Stimulated activated CD4-positive, alpha-beta T cell treated with anti-CD3 and anti-CD28 coated beads, Interleukin-15, amount 100 ng/mL, for 48 hours (primary cell): ENCODE results near the gene GLIS1.

Experiments used
- DNase-seq, 2 donors: peaks; one replicate each; pipeline ENCODE4 v3.0.0-alpha.2; 2020; ENCODE audit warnings: low read depth in 2 of 2

The GLIS1 gene

DNA sequence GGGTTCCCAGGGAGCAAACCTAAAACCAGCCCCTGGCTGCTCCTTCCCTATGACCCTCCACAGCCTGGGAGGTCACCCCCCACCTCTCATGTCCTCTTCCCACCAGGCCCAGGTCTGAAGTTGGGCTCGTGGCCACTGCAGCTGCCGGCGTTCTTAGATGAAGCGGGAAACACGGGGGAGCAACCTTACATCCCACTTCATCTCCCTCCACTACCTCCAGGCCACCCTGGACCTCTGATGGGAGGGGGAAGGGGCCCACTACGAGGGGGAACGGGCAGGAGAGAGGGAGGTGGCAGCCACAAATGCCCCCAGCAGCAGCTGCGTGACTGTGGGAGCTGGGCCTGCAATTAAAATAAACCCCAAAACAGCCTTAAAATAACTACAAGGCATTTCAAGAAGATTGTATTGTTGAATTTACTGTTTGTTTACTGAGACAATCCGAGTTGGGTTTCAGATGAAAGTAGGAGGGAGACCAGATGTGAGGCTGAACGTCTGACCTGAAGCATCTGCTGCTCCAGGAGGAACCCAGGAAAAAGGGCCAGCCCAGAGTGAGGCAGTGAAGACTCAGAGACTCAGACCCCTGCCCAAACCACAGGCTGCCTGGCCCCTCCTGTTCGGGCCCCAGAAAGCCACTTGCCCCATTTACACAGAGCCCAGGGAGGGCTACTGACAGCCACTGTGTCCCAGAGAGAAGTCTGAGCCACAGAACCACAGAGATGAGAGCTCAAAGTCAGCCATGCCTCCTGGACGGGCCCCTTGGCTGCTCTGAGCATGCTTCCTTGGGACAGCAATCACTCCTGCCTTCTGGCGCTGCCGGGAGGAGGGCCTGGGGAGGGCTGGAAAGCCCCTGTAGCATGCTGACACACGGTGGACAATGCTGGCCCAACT is 59.8 kb downstream of the GLIS1 start:
- no peak for DNase-seq

DNA sequence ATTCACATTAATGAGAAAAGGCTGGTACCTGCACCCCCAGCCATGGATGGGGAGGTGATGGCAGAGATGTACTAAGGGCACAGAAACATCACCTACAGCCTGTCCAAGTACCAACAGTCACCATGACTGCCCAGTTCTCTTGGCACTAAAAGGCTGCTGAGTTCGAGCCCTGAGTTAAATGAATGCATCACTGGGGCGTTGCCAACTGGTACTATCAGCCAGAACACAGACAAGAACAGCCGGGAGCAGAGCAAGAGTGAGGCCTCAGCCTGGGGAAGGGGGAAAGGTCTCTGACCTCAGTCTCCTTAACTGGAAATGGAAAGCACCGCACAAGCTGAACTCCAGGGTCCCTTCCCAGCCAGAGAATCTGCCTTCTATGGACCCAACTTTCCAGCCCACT is 60.5 kb downstream of the GLIS1 start:
- DNase-seq = no peak

DNA sequence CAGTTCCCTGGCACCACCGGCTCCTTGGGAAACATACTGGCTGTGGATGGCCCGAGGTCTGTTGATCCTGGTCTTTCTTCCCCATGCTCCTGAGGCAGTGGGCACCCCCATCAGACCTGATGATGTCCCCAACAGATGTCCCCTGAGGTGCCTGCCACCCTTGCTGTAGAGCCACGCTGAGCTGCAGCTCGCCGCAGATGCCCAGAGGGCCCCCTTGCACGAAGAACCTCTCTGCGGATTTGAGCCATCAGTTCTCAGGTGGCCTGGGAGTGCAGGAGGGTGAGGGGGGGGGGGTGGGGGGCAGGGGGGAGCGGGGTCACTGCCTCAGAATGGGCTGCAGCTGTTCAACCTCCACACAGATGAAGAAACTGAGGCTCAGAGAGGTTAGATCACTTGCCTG is 60.9 kb downstream of the GLIS1 start:
- no peak for DNase-seq

DNA sequence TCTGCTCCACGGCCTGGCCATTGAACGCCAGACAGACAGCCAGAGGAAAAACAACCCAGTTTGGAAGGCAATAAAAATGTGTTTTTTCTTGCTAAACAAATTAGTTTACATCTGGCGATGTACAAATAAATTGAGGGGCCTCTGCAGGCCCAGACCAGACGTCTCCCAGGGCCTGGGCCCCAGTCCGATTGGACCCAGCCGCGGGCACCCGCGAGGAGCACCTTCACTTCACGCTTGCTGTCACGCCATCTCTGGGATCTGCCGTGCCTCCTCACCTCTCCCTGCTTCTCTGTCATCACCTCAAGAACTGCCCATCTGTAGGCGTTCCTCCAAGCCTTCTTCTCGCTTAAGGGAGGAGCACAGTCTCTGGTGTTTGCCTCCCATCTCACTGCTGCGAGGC is 61.5 kb downstream of the GLIS1 start:
- DNase-seq = no peak

DNA sequence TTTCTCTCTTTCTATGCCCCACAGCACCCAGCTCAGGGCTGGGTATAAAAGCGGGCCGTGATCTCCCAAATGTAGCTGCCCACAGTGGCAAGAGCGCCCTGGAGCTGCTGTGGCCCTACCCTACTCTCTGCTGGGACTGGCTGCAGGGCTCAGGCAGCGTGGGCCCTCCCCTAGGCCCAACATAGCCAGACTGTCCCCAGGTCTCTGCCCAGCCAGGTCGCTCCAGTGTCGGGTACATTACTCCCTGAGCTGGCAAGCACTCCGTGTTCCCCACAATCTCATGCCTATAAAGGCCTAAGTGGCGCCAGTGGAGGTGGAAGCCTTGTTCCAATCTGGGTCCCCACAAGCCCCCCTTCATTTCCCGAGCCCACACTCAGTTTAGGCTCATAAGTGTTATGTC is 66.2 kb downstream of the GLIS1 start:
- no peak for DNase-seq

DNA sequence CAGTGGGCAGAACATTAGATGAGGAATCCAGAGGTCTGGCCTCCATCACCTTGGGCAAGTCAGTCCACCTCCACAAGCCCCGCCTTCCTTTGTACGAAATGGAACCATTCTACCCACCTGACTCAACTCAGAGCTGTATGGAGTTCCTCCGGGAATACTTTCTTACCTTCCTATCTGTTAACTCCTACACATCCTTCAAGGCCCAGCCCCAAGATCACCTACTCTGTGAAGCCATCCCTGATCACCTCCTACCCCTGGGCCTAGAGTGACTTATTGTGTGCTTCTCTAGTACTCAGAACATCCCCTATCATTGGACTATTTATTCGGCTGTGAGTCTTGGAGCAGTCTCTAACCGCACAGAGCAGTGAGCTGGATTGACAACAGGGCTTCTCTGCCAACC is 66.7 kb downstream of the GLIS1 start:
- DNase-seq = no peak

DNA sequence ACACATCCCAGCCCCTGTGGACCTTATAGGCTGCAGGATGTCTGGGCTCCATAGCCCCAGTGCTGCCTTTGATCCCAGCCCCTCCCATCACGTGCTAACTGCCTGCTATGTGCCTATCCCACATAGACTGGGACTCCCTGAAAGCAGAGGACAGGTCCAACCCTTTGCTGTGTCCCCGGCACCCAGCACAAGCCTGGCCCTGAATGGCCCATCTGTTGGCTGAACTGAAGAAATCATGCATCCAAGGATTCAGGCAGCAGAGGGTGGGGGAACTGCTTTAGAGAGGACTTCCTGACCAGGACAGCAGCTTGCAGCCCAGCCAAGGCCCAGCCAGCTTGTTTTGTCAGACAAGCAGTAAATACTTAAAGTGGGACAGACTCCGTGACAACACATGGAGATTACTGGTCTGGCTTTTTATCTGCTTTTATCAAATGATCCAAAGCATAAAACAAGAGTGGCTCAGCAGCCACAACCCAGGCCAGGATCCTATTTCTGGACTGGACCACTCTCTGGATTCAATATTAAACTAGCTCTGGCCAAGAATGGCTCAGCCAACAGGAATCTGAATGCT is 69.3 kb downstream of the GLIS1 start:
- DNase-seq = no peak

DNA sequence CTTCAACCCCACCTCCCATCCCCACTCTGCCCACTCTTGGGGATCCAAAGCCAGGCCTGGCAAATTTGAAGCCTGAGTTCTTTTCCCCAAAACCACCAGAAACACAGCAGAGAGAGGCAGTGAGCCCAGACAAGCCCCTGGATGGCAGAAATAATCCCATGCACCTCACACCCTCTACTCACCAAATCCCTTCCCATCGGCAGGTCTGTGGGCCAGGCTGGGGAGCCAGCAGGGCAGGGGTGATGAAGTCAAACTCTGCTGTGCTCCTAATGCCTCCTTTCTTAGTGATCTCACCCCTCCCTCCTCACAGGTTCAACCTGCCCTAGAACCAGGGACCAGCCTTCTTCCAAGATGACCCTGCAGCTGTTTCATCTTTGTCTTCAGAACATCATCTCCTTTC is 72.4 kb downstream of the GLIS1 start:
- no peak for DNase-seq

DNA sequence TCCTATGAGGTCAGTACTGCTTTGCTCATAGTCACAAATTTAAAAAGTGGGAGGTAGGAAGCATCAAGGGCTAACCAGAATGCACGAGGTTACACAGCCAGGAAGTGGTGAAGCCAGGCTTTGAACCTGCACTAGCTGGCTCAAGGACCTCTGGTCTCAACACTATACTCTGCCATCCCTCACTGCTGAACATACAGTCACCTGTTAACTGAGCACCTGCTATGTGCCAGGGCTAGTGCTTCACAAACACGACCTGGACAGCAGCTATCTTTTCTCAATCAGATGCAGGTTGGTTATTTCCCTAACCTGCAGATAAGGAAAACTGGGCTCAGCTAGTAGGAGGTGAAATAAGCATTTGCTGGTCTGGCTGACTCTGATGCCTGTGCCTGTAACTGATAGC is 73.0 kb downstream of the GLIS1 start:
- no peak for DNase-seq

DNA sequence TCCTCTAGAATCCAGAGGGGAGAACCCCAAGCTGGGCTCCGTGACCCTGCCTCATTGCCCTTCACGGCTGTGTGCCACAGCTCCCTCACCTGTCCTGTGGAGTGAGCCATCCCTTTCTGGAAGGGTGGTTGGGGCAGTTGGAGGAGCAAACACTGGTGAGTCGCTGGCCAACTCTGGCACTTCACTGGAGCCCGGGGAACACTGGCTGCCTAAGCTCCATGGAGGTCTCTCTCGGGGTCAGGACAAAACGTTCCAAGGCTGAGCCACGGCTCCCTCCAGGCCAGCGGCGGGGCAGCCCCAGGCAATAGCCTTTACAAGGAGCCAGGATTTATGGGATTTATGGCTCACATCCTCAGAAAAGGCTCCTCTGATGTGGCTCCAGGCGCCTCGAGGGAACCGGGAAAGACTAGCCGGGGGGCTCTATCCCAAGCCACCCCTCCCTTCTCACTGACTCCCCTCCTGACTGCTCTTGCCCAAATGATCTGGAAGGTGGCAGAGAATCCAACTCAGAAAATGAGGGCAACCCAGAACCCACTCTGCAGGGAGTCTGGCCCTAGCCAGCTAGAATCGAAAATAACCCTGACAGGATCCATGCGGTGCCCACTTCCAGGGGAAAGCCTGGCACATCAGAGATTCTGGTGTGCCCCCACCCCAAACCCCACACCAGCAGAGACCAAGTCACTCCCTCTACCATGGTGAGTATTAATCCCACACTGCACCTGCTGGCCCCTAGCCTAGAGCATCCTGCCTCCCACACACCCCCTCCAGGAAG is 75.2 kb downstream of the GLIS1 start:
- DNase-seq = no peak

DNA sequence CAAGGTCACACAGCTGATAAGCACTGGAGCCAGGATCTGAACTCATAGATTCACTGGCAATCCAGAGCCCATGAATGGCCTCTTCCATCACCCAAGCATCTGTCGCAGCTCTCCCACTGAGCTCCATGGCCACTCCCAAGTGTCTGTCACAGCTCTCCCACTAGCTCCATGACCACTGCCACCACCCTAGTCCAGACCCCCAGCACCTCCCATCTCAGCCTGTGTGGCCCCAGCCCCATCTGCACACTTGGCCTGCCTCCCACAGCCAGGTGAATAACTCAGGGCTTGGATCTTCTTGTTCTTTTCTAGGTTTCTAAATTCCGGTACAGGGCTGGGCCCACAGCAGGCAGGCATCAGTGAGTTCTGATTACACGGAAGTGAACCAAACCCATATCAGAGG is 76.0 kb downstream of the GLIS1 start:
- no peak for DNase-seq

DNA sequence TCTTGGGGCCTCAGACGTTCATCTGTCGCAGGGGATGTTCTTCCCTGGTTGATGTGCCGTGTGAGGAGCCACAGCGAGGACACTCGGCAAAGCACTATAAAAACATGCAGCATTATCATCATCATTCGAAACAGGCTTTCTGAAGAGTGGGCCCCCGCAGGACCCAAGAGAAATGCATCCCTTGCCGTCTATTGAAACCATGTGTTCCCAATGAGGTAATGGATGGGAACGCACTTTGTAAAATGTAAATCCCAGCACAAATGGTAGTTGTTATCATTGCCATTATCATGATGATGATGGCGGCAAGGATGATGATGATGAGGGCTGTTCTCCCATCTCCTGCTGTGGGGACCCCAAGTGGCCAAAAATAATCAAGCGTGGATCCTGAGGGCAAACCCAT is 76.8 kb downstream of the GLIS1 start:
- DNase-seq = no peak

DNA sequence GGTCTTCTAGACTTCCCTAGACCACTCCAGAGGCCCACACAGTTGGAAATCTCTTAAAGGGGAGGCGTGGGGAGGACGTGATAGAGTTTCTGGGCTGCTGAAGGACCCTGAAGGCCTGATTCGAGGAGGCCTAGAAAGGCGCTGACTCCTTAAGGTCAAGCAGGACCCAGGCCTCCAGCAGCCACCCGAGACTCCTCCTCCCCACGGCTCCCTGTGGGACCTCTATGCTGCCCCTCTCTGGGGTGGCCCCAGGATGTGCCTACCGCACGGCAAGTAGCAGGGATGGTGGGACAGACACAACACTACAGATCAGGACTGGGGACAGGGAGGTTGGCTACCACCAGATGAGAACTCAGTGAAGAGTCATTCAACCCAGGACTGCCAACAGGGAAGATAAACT is 77.5 kb downstream of the GLIS1 start:
- DNase-seq = no peak

DNA sequence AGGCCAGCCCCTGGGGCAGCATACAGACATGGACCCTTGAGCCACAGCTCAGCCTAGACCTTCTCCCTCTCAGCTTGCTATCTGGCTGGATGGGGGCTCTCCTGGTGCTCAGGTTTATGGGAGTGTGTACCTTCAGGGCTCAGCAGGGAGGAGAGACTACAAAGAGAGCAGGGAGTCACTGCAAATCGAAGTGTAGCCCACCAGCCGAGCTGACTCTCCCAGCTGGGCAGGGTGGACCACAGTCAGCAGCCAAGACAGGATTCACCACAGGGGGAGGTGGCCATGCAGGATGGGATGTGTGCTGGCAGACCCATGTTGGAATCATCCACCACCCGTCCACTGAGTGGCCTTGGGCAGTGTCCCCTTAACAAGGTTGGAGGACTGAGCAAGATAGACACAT is 78.3 kb downstream of the GLIS1 start:
- DNase-seq = no peak

DNA sequence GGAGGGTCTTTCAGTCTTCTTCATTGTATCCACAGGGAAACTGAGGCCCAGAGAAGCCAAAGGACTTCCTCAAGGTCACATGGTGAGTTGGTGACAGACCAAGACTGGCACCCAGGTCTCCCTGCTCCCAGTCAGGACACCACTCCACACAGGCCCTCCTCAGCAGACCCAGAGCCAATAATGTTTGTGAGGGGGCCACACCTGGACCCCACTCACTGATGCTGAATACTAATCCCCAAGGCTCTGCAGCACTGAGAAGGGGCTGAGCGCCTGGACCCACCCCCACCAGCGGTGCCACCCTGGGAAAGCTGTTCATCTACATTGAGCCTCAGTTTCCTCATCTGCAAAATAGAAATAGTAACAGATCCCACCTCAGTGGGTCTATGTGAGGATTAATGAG is 79.5 kb downstream of the GLIS1 start:
- no peak for DNase-seq

DNA sequence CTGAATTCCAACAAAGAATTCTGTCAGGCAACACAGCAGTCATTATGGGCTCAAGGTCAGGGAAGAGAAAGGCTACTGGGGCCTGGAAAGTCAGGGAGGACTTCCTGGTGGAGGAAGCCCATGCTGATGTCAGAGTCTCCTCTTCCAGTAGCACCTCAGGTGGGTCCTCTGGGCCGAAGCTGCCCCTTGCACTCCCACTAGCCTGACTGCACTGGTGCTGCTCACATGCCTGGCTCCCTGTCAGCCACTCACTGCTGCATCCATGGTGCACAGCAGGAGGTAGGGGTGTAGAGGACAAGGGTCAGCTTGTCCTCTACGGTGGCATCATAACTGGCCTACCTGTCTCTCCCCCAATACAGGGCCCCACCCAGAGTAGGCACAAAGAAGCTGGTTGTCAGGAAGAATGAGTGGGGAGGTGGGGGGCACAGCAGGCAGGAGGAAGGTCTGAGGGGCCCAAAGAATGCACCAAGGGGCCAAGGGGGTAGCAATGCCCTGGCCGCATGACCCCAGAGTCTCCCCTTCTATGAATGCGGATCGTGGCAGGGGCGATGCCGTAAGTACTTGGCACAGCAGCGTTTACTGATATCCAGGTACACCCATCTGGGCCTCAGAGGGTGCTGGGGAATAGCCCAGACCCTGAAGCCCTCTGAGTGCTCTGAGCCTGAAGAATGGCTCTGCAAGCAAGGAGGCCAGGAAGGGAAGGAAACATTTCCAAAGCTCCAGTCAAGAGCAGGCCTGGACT is 80.3 kb downstream of the GLIS1 start:
- DNase-seq = no peak

DNA sequence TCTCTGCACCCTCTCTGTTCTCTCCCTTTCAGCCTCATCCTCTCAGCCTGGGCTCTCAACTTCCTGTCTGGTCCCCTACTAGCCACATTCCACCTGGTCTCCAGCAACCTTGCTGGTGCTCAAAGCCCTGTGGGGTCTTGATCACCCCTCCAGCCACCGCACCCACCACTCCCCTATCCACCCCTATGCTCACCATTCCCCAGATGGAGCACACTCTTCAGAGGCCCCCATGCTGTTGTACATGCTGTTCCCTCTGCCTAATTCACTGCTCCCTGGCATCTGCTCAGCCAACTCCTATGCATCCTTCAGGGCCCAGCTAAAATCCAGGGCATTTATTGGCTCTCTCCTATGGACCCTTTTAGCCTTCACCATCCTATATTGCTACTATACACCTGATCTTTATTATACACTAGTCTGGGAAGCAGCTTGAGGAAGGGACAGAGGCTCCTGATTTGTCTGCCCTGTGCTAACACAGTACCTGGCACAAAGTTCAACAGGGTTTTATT is 81.0 kb downstream of the GLIS1 start:
- DNase-seq = no peak

DNA sequence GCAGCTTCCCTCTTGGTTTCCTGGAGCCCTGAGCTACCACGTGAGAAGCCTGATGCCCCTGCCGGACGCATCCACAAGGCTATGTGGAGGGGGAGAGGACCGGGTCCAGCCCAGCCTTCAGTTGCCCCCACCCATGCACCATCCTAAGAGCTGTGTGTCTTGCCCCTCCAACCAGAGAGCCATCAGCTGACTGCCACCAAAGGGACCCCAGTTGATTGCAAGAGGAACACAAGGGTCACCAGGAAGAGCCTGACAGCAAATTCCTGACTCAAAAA is 81.5 kb downstream of the GLIS1 start:
- no peak for DNase-seq

DNA sequence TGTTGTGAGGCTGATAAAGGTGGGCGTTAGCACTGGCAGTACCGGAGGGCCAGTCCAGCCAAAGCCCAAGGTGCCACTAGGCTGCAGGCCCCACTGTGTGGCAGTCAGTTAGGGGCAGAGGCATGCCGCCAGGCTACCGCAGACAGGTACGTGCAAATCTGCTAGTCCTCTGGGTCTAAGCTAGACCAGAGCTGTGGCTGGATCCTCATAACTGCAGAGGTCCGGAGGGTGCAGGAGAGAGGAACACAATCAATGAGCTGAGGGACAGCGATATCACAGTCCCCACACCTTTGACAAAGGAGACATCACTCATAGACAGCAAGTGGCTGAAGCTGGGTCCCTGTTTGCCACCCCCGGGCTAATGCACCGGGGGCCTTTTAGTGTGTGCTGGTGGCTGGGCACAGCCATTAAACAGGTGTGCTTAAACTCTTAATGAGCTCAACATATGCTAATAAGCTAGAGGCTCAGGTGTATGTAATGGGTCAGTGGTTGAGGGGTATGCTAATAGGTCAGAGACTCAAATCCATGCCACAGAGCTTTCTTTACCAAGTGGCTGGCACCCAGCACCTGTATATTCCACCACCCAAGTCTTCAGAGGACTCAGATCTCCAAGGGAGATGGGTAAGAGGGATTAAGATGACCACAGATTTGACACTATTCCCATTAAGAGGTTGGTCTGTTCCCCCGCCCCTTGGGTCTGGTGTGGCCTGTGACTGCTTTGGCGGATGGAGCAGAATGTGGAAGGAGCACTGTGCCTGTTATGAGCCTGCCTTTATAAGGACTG is 82.0 kb downstream of the GLIS1 start:
- DNase-seq = no peak

DNA sequence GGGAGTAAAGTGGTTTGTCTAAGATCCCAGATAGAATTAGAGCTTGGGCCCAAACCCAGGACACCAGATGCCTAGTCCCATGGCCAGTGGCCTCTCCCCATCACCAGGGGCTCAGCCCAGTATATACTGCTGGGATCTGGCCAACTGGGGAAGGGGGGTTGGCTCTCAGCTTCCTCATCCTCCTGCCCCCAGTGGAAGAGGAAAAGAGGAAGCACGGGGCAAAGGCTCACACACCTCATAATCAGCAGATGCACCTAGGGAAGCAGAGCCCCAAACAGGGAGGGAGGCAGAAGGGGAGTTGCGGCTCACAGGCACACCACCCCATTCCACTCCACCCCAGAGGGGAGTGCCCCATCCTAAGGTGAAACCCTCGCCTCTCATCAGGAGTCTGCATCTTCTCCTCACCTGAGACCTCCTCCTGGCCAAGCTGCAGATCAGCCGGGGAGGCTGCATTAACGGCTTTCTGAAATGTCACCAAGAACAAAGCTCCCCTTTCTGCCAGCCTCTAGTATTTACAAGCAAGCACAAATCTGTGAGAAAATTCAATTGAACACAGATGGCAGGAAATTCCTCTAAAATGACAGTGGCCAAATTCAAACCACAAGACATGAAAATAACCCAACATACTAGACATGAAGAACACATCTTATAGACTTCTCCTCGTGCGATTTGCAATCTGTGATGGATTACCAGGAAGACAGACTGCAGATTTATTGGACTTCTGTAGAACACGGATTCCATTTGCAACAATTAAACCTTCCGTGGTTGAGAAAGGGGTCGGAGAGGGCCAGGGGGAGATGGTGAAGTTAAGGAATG is 82.8 kb downstream of the GLIS1 start:
- no peak for DNase-seq
